OCI-LY1 (cell line): ENCODE results near the gene DNAAF2.

Experiments
- EZH2 ChIP-seq: fragments of 200-600 bp; sonication (generic), shearing (Covaris generic); IDR thresholded peaks from 2 replicates; pipeline ENCODE4 v1.8.0; 2017; ENCODE audit warnings: borderline replicate concordance, mixed run types, mild to moderate bottlenecking, antibody characterized with exemption, low read length, moderate library complexity, mixed read lengths
- TF ChIP-seq, protein P1 (sequence below): fragments of 200-600 bp; sonication (generic), shearing (Covaris generic); IDR thresholded peaks from 2 replicates; pipeline ENCODE4 v1.5.1; 2017; ENCODE audit warnings: mild to moderate bottlenecking, antibody characterized with exemption, low read length, moderate library complexity, mixed read lengths

DNA sequence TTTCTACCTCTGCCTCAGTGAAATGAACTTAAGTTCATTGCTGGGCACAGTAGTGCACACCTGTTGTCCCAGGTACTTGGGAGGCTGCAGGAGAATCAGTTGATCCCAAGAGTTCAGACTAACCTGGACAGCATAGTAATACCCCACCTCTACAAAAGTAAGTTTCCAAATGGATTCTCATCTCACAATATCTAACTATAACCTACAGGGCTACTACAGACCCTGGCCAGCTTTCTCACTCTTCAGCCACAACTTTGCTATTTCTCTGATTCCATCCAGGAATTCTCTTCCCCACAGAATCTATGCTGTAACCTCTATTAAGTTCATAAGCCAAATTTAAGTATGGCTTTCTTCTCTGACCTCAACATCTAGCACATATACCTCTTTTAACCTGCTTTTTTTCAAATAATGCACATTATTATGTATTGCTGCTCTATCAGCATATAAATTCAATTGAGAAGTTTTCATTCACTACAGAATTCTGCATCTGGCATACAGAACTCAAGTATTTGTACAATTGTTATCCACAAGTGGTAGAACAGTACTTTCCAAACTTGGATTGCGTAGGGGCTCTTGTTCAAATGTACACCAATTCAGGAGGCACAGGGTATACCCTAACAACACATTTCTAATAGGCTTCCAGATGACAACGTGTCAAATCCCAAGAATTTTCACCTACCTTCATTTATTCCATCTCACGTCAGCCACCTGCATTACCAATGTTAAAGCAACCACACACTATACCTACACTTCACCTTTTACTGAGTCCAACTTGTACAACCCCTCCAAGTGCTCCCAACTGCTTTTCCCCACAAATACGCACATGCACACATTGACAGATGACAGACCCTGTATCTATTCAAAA is 52.7 kb downstream of the DNAAF2 start:
- TF ChIP-seq, protein P1, sequence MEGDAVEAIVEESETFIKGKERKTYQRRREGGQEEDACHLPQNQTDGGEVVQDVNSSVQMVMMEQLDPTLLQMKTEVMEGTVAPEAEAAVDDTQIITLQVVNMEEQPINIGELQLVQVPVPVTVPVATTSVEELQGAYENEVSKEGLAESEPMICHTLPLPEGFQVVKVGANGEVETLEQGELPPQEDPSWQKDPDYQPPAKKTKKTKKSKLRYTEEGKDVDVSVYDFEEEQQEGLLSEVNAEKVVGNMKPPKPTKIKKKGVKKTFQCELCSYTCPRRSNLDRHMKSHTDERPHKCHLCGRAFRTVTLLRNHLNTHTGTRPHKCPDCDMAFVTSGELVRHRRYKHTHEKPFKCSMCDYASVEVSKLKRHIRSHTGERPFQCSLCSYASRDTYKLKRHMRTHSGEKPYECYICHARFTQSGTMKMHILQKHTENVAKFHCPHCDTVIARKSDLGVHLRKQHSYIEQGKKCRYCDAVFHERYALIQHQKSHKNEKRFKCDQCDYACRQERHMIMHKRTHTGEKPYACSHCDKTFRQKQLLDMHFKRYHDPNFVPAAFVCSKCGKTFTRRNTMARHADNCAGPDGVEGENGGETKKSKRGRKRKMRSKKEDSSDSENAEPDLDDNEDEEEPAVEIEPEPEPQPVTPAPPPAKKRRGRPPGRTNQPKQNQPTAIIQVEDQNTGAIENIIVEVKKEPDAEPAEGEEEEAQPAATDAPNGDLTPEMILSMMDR, result no peak
- TF ChIP-seq EZH2, result no peak
